Neutrophil (primary cell): ENCODE measurements around the gene LAPTM5.

ENCODE experiments used
- H3K27ac ChIP-seq: fragments of 200-600 bp; sonication (generic); 2 replicates; pipeline ENCODE4 v1.5.1; 2016; ENCODE audit warnings: mild to moderate bottlenecking, moderate library complexity
- H3K27me3 ChIP-seq: fragments of 200-600 bp; sonication (generic); 2 replicates; pipeline ENCODE4 v1.6.0; 2016; ENCODE audit warnings: mild to moderate bottlenecking
- H3K36me3 ChIP-seq: fragments of 200-600 bp; sonication (generic); 2 replicates; pipeline ENCODE4 v1.5.1; 2017
- H3K4me1 ChIP-seq, 2 experiments: fragments of 200-600 bp in 1 of 2; sonication (generic) in 1 of 2; 1 replicate in 1 of 2; 2 replicates in 1 of 2; pipeline versions ENCODE4 v1.5.1 to v1.6.1; 2013 to 2016; ENCODE audit warnings: low read depth in 1 of 2, low read length in 1 of 2, mild to moderate bottlenecking in 1 of 2, moderate library complexity in 1 of 2; ENCODE audit not compliant: control insufficient read depth in 1 of 2, insufficient read depth in 1 of 2
- H3K4me3 ChIP-seq, 2 experiments: fragments of 200-600 bp in 1 of 2; sonication (generic) in 1 of 2; 1 replicate in 1 of 2; 2 replicates in 1 of 2; pipeline ENCODE4 v1.5.1; 2013 to 2016; ENCODE audit warnings: low read depth in 1 of 2, low read length in 1 of 2, mild to moderate bottlenecking in 1 of 2, moderate library complexity in 1 of 2
- H3K9me3 ChIP-seq: fragments of 200-600 bp; sonication (generic); 2 replicates; pipeline ENCODE4 v1.5.1; 2016
- CTCF ChIP-seq: fragments of 200-600 bp; sonication (generic); IDR thresholded peaks from 2 replicates; pipeline ENCODE4 v1.5.1; 2016; ENCODE audit warnings: antibody characterized with exemption

Gene LAPTM5

GRCh38 chr1:30721812-30722537 lies 35.6 kb downstream of the LAPTM5 start:
- no peak for TF ChIP-seq CTCF
- Histone ChIP-seq H3K27ac (no peak overlapping the region), H3K4me1 (peaks cover 10 to 19% of the 10 kb centered on the region in 2 experiments), H3K9me3 (no peaks in the 10 kb centered on the region), H3K4me3 (no peak overlapping the region), H3K36me3 (no peaks in the 10 kb centered on the region), H3K27me3 (no peaks in the 10 kb centered on the region)

GRCh38 chr1:30721341-30721793 lies 36.2 kb downstream of the LAPTM5 start:
- Histone ChIP-seq H3K4me1 (peaks cover 10 to 19% of the 10 kb centered on the region in 2 experiments), H3K27ac (no peak overlapping the region)

GRCh38 chr1:30720271-30721223 lies 37.0 kb downstream of the LAPTM5 start:
- peaks cover 10 to 19% of the 10 kb centered on the region in 2 experiments for H3K4me1 ChIP-seq
- no peak overlapping the region for H3K4me3 ChIP-seq
- no peak overlapping the region for H3K27ac ChIP-seq
- no peaks in the 10 kb centered on the region for H3K36me3 ChIP-seq
- H3K27me3 ChIP-seq = no peaks in the 10 kb centered on the region
- H3K9me3 ChIP-seq = no peaks in the 10 kb centered on the region
- TF ChIP-seq CTCF = no peak

More at GRCh38 chr1:30721341-30721793, 36.2 kb downstream of the LAPTM5 start:
- TF ChIP-seq CTCF = no peak
- Histone ChIP-seq H3K36me3 (no peaks in the 10 kb centered on the region), H3K27me3 (no peaks in the 10 kb centered on the region), H3K9me3 (no peaks in the 10 kb centered on the region), H3K4me3 (no peak overlapping the region)

- no peaks in the 10 kb centered on the region for H3K36me3 ChIP-seq
- peaks cover 10 to 19% of the 10 kb centered on the region in 2 experiments for H3K4me1 ChIP-seq
- TF ChIP-seq CTCF = no peak
- H3K9me3 ChIP-seq = no peaks in the 10 kb centered on the region
- peak overlapping the region; percentile 96 for H3K27ac ChIP-seq
- H3K27me3 ChIP-seq = no peaks in the 10 kb centered on the region
- peak overlapping the region; percentile 70 to 89 for H3K4me3 ChIP-seq
Observed at GRCh38 chr1:30719406-30720270, 37.9 kb downstream of the LAPTM5 start.
